ENCODE measurements around the gene PPP2R5A.

The PPP2R5A gene

GRCh38 chr1:212283741-212284140 lies 1.5 kb upstream of the PPP2R5A start:
- Histone ChIP-seq H3K27me3 (ENCODE audit: low read length) (no peaks in the 10 kb centered on the region), H4K20me1 (ENCODE audit: low read depth, low read length) (no peaks in the 10 kb centered on the region), H3K9me2 (replicated peaks; ENCODE audit: insufficient read depth, low read length) (no peaks in the 10 kb centered on the region), H3K79me2 (ENCODE audit: insufficient read depth, low read length) (peaks cover 26% of the 10 kb centered on the region), H3F3A (ENCODE audit: insufficient read depth) (peaks cover 4% of the 10 kb centered on the region; the same call in 1 of the 2 replicates), H3K4me3 (ENCODE audit: insufficient read depth, low read length, poor library complexity, severe bottlenecking) (peak overlapping the region; percentile 60), H3K4me2 (ENCODE audit: low read depth, low read length, poor library complexity, severe bottlenecking) (peak overlapping the region; percentile 81), H2AFZ (ENCODE audit: low read depth, low read length, severe bottlenecking) (no peak overlapping the region), H3K9ac (ENCODE audit: low read length) (peak overlapping the region; percentile 56; the same call in 1 of the 2 replicates), H3K27ac (ENCODE audit: low read depth, low read length) (peak overlapping the region; percentile 81; the same call in 1 of the 2 replicates), H3K36me3 (ENCODE audit: low read length) (no peaks in the 10 kb centered on the region), H3K9me3 (ENCODE audit: insufficient read depth, low read length) (no peaks in the 10 kb centered on the region)
- TF ChIP-seq EZH2phosphoT487 (conservative IDR thresholded peaks at IDR 0.05; ENCODE audit: low read length) (no peak), CTCF (IDR thresholded peaks at IDR 0.05; ENCODE audit: insufficient read depth, low read length, poor library complexity, severe bottlenecking) (no peak)

GRCh38 chr1:212284332-212284743 lies 872 bp upstream of the PPP2R5A start:
- Histone ChIP-seq H3K36me3 (ENCODE audit: low read length) (no peaks in the 10 kb centered on the region; the same call in 1 of the 2 replicates), H2AFZ (ENCODE audit: low read depth, low read length, severe bottlenecking) (peak overlapping the region; percentile 39), H3K9me2 (replicated peaks; ENCODE audit: insufficient read depth, low read length) (no peaks in the 10 kb centered on the region), H3K27me3 (ENCODE audit: low read length) (no peaks in the 10 kb centered on the region), H3K27ac (ENCODE audit: low read depth, low read length) (peak overlapping the region; percentile 81), H3K79me2 (ENCODE audit: insufficient read depth, low read length) (peaks cover 32% of the 10 kb centered on the region), H3F3A (ENCODE audit: insufficient read depth) (peaks cover 4% of the 10 kb centered on the region), H4K20me1 (ENCODE audit: low read depth, low read length) (no peaks in the 10 kb centered on the region), H3K9me3 (ENCODE audit: insufficient read depth, low read length) (no peaks in the 10 kb centered on the region), H3K9ac (ENCODE audit: low read length) (peak overlapping the region; percentile 56), H3K4me3 (ENCODE audit: insufficient read depth, low read length, poor library complexity, severe bottlenecking) (peak overlapping the region; percentile 60), H3K4me2 (ENCODE audit: low read depth, low read length, poor library complexity, severe bottlenecking) (peak overlapping the region; percentile 81)
- no peak for TF ChIP-seq EZH2phosphoT487 (conservative IDR thresholded peaks at IDR 0.05; ENCODE audit: low read length)
- TF ChIP-seq CTCF (IDR thresholded peaks at IDR 0.05; ENCODE audit: insufficient read depth, low read length, poor library complexity, severe bottlenecking): no peak

GRCh38 chr1:212285685-212286555 lies 710 bp downstream of the PPP2R5A start:
- peak overlapping the region; percentile 83 for H3K9ac ChIP-seq (ENCODE audit: low read length)
- no peaks in the 10 kb centered on the region for H3K27me3 ChIP-seq (ENCODE audit: low read length)
- peak overlapping the region; percentile 59 for H2AFZ ChIP-seq (ENCODE audit: low read depth, low read length, severe bottlenecking)
- H3K9me2 ChIP-seq (replicated peaks; ENCODE audit: insufficient read depth, low read length): no peaks in the 10 kb centered on the region
- TF ChIP-seq EZH2phosphoT487 (conservative IDR thresholded peaks at IDR 0.05; ENCODE audit: low read length) (no peak), CTCF (IDR thresholded peaks at IDR 0.05; ENCODE audit: insufficient read depth, low read length, poor library complexity, severe bottlenecking) (no peak)
- no peaks in the 10 kb centered on the region for H3K9me3 ChIP-seq (ENCODE audit: insufficient read depth, low read length)
- H3F3A ChIP-seq (ENCODE audit: insufficient read depth): peaks cover 15% of the 10 kb centered on the region
- 0 out of 2 replicates have a peak, but pooled peaks cover 13% of the 10 kb centered on the region for H4K20me1 ChIP-seq (ENCODE audit: low read depth, low read length)
- H3K36me3 ChIP-seq (ENCODE audit: low read length): no peaks in the 10 kb centered on the region; the same call in 1 of the 2 replicates
- H3K4me3 ChIP-seq (ENCODE audit: insufficient read depth, low read length, poor library complexity, severe bottlenecking): peak overlapping the region; percentile 93
- H3K4me2 ChIP-seq (ENCODE audit: low read depth, low read length, poor library complexity, severe bottlenecking): peak overlapping the region; percentile 99
- H3K27ac ChIP-seq (ENCODE audit: low read depth, low read length): peak overlapping the region; percentile 88
- peaks cover 48% of the 10 kb centered on the region for H3K79me2 ChIP-seq (ENCODE audit: insufficient read depth, low read length)

Data from SU-DHL-6 (cell line).